Measurements from ENCODE around the gene KRTAP21-2.

GRCh38 chr21:30718239-30718909 is 28.7 kb downstream of the KRTAP21-2 start, which contains the start of gene KRTAP21-3:
- TF ChIP-seq, protein P1, sequence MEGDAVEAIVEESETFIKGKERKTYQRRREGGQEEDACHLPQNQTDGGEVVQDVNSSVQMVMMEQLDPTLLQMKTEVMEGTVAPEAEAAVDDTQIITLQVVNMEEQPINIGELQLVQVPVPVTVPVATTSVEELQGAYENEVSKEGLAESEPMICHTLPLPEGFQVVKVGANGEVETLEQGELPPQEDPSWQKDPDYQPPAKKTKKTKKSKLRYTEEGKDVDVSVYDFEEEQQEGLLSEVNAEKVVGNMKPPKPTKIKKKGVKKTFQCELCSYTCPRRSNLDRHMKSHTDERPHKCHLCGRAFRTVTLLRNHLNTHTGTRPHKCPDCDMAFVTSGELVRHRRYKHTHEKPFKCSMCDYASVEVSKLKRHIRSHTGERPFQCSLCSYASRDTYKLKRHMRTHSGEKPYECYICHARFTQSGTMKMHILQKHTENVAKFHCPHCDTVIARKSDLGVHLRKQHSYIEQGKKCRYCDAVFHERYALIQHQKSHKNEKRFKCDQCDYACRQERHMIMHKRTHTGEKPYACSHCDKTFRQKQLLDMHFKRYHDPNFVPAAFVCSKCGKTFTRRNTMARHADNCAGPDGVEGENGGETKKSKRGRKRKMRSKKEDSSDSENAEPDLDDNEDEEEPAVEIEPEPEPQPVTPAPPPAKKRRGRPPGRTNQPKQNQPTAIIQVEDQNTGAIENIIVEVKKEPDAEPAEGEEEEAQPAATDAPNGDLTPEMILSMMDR (IDR thresholded peaks at IDR 0.05 in 4 of 5, conservative IDR thresholded peaks at IDR 0.05 in 1 of 5), result no peak
- no peak for TF ChIP-seq POLR2A (IDR thresholded peaks at IDR 0.05)
